Nephron (organoid): ENCODE data around the gene MFAP2.
A peak's percentile ranks its signal among the peaks of the same experiment; 100 is the strongest.

Experiments used
- H3K27ac Mint-ChIP-seq, 3 experiments: 2 replicates each; pipeline ENCODE4 v1.8.0; 2020; ENCODE audit warnings: mixed read lengths in 3 of 3, mild to moderate bottlenecking in 2 of 3, moderate library complexity in 1 of 3
- H3K27me3 Mint-ChIP-seq: 2 replicates; pipeline ENCODE4 v1.8.0; 2021; ENCODE audit warnings: low read depth, mild to moderate bottlenecking, moderate library complexity, mixed read lengths
- H3K36me3 Mint-ChIP-seq: 2 replicates; pipeline ENCODE4 v1.8.0; 2020; ENCODE audit warnings: low read depth, mixed read lengths
- H3K4me1 Mint-ChIP-seq: 2 replicates; pipeline ENCODE4 v1.8.0; 2020; ENCODE audit warnings: mixed read lengths
- H3K4me3 Mint-ChIP-seq, 3 experiments: 2 replicates each; pipeline ENCODE4 v1.8.0; 2020; ENCODE audit warnings: mild to moderate bottlenecking in 3 of 3, mixed read lengths in 3 of 3, moderate library complexity in 2 of 3
- H3K9me3 Mint-ChIP-seq: 2 replicates; pipeline ENCODE4 v1.8.0; 2020; ENCODE audit warnings: mixed read lengths
- TF ChIP-seq, protein P1 (sequence below), 3 experiments: fragments of 200-600 bp; sonication (generic); IDR thresholded peaks; one replicate each; pipeline ENCODE4 v1.5.0; 2021; ENCODE audit warnings: antibody characterized with exemption in 3 of 3; ENCODE audit not compliant: unreplicated experiment in 3 of 3

Gene MFAP2

DNA sequence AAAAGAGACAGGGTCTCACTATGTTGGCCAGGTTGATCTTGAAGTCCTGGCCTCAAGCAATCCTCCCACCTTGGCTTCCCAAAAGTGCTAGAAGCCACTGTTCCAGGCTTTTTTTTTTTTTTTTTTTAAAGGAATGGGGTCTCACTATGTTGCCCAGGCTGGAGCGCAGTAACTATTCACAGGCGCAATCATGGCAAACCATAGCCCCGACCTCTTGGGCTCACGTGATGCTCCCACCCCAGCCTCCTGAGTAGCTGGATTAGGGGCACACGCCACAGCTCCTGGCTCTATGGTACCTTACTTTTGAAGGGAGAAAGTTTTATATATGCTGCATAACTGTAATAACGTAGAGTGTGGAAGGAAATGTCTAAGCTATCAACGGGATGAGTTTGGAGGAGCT is 37.0 kb upstream of the MFAP2 start:
- Mint-ChIP-seq H3K4me1 (peaks cover 4% of the 10 kb centered on the region), H3K4me3 (no peak overlapping the region), H3K27ac (no peak overlapping the region), H3K27me3 (no peaks in the 10 kb centered on the region), H3K36me3 (peaks cover 43% of the 10 kb centered on the region), H3K9me3 (no peaks in the 10 kb centered on the region)
- TF ChIP-seq, protein P1, sequence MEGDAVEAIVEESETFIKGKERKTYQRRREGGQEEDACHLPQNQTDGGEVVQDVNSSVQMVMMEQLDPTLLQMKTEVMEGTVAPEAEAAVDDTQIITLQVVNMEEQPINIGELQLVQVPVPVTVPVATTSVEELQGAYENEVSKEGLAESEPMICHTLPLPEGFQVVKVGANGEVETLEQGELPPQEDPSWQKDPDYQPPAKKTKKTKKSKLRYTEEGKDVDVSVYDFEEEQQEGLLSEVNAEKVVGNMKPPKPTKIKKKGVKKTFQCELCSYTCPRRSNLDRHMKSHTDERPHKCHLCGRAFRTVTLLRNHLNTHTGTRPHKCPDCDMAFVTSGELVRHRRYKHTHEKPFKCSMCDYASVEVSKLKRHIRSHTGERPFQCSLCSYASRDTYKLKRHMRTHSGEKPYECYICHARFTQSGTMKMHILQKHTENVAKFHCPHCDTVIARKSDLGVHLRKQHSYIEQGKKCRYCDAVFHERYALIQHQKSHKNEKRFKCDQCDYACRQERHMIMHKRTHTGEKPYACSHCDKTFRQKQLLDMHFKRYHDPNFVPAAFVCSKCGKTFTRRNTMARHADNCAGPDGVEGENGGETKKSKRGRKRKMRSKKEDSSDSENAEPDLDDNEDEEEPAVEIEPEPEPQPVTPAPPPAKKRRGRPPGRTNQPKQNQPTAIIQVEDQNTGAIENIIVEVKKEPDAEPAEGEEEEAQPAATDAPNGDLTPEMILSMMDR (IDR thresholded peaks at IDR 0.05; ENCODE audit: unreplicated experiment in 3 of 3) = no peak

DNA sequence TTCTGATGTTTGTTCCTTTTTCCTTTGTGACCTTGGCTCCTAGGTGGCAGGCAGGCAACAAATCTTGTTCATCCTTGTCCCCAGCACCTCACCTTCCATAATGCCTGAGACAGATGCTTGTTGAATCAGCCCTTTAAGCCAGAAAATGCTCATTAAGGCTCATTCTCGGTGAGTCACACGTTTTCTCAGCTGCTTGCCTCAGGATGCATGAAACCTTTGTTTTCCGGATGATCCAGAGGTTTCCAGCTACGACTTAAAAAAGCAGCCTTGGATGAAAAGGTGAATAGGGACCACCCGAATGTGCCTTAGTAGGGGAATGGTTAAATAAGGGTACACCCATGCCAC is 35.9 kb upstream of the MFAP2 start:
- H3K27me3 Mint-ChIP-seq = no peaks in the 10 kb centered on the region
- no peak overlapping the region for H3K4me3 Mint-ChIP-seq
- H3K4me1 Mint-ChIP-seq = peaks cover 5% of the 10 kb centered on the region
- peaks cover 37% of the 10 kb centered on the region for H3K36me3 Mint-ChIP-seq
- no peaks in the 10 kb centered on the region for H3K9me3 Mint-ChIP-seq
- TF ChIP-seq, protein P1 (IDR thresholded peaks at IDR 0.05; ENCODE audit: unreplicated experiment in 3 of 3) = no peak
- peak overlapping the region; percentile 16 to 30 (median 23) for H3K27ac Mint-ChIP-seq

DNA sequence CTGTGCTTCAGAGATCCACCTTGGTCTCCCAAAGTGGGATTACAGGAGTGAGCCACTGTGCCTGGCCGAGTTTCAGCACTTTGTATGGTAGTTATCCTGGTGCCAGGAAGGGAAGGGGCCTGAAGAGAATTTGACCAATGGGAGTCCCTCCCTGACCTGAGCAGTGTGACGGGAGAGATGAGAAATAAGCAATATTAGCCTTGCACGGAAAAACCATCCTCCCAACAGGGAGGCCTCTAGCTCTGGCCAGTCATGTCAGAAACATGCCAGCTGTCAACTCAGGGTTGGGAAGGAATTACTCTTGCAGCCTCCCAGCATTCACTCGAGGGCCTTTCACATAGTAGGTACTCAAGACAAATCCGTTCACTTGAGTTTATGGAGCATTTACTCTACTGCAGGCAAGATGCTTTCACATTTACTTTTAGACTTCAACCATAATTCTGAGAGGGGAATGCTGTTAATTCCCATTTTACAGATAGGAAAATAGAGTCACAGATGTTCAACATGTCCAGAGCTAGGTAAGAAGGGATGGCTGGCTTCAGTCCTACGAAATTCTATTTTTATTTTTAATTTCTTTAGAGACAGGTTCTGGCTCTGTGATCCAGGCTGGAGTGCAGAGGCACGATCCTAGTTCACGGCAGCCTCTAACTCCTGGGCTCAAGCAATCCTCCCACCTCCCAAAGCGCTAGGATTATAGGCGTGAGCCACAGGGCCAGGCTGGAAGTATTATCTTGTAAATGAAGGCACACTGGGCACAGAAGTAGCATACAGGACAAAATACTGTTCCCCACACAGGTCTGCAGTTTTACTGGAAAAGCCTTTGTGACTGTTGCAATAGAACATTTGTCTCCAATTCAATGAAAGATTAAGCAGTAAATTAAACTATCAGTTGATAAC is 34.5 kb upstream of the MFAP2 start:
- no peaks in the 10 kb centered on the region for H3K9me3 Mint-ChIP-seq
- H3K27me3 Mint-ChIP-seq = no peaks in the 10 kb centered on the region
- peaks cover 5% of the 10 kb centered on the region for H3K4me1 Mint-ChIP-seq
- no peak overlapping the region for H3K4me3 Mint-ChIP-seq
- no peak overlapping the region for H3K27ac Mint-ChIP-seq
- peaks cover 27% of the 10 kb centered on the region for H3K36me3 Mint-ChIP-seq
- TF ChIP-seq, protein P1 (IDR thresholded peaks at IDR 0.05; ENCODE audit: unreplicated experiment in 3 of 3) = no peak

DNA sequence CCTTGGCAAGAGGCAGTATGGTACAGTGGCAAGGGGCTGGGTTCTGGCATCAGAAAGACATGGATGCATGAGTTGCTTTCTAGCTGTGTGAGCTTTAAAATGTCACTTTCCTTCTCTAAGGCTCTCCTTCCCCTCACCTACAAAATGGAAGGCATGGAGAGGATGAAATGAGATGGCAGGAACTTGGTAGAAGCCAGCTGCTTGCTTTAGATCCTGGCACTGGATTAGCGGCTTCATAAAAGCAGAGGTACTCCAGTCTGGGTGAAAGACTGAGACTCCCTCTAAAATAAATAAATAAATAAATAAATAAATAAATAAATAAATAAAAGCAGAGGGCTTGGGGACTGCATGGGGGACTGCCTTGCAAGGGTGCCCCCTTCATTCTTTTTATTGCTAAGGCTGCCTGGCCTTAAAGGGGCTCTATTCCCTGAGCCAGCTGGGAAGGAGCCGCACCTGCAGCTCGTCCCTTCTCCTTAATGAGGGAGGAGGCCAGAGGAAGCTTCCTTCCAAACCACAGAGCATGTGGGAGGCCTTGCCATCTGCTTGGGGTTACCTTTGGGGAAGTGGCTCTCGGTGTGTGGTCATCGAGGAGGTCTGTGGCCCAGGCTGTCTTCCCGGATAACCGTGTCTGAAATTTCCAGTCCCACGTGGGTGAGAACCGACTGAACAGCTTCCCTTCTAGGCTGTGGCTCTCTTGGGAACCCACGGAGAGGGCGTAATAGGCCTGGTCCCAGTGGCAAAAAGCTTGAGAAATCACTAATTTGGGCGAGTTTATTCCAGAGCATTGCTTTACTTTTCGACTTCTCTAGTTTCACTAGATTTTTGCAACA is 33.3 kb upstream of the MFAP2 start:
- peak overlapping the region in 2 of 3 experiments; percentile 38 to 91 for H3K4me3 Mint-ChIP-seq
- H3K4me1 Mint-ChIP-seq = peaks cover 5% of the 10 kb centered on the region
- H3K27ac Mint-ChIP-seq = no peak overlapping the region
- H3K36me3 Mint-ChIP-seq = peaks cover 15% of the 10 kb centered on the region
- TF ChIP-seq, protein P1 (IDR thresholded peaks at IDR 0.05; ENCODE audit: unreplicated experiment in 3 of 3) = no peak
- H3K9me3 Mint-ChIP-seq = no peaks in the 10 kb centered on the region
- H3K27me3 Mint-ChIP-seq = no peaks in the 10 kb centered on the region

DNA sequence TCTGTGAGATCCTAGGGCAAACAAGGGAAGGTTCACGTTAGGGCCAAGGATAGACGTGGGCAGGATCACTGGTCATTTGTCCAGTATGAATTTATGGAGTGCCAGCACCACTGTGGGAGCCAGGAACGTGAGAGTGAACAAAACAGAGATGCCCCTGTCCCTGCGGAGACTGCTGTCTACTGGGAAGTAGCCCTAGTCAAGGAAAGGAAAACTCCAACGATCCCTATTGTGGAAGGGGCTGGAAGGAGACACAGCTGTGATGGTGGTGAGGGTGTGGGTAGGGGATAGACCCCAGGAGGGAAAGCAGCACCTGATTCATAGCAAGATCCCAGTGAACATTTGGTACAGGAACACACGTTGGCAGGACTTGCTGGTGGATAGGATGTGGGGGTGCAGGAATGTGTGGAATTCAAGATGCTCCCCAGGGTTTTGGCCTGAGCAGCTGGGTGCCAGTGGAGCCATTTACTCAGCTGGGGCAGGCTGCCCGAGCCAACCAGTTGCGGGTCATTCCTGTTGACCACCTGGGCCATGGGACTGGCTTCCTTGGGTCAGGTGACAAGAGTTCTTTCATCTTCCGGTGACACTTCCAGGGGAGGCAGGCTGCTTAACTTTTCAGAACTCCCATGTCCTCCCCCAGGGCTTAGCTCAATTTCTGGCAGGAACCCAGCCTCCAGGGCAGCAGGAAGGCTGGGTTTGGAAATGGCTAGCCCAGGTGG is 32.5 kb upstream of the MFAP2 start:
- peaks cover 8% of the 10 kb centered on the region for H3K36me3 Mint-ChIP-seq

More for the DNA sequence above, 32.5 kb upstream of the MFAP2 start:
- Mint-ChIP-seq H3K27ac (no peak overlapping the region), H3K4me3 (peak overlapping the region; percentile 13 to 94 (median 91)), H3K9me3 (no peaks in the 10 kb centered on the region), H3K4me1 (peaks cover 5% of the 10 kb centered on the region), H3K27me3 (no peaks in the 10 kb centered on the region)
- TF ChIP-seq, protein P1 (IDR thresholded peaks at IDR 0.05; ENCODE audit: unreplicated experiment in 3 of 3) = no peak
